ENCODE data around the gene WFS1. TPM values are rescaled to one million over a fixed set of nuclear protein-coding genes. Genes with fewer than 3 reads are reported as not detected.

The WFS1 gene
- total RNA-seq, 1 experiment from 2014 or later = 15.6 TPM

Other genes starting within 250 kb of the WFS1 start
- gene JAKMIP1, start 69.3 kb upstream of the WFS1 start, total RNA-seq (2014; rRNA removed; shearing (Covaris generic)) = not detected in 2 replicates
- not detected in 2 replicates for gene PPP2R2C, start 202.8 kb downstream of the WFS1 start, total RNA-seq (2014; rRNA removed; shearing (Covaris generic))

All from SJCRH30 (cell line).